Heart right ventricle (tissue), 16 donors: ENCODE results near the gene NFAT5. TPM values are rescaled to one million over a fixed set of nuclear protein-coding genes. Genes with fewer than 3 reads are reported as not detected.

Experiments
- ATAC-seq, 8 donors: fragments of 200-7000 bp; cut with Tn5 transposase; one replicate each; pipeline ENCODE4 v1.9.1; 2020; ENCODE audit warnings: mild to moderate bottlenecking in 8 of 8, moderate library complexity in 8 of 8, moderate number of reproducible peaks in 1 of 8
- DNase-seq, 2 donors: peaks; one replicate each; pipeline ENCODE4 v3.0.0-alpha.2; 2020
- H3K27ac ChIP-seq, 10 donors: fragments of 200-600 bp; sonication (generic) in 2 of 10; one replicate each; pipeline versions ENCODE4 v1.5.0 to v1.8.0; 2020 to 2022; ENCODE audit warnings: mild to moderate bottlenecking in 3 of 10
- H3K27me3 ChIP-seq, 7 donors: fragments of 200-600 bp; one replicate each; pipeline ENCODE4 v1.8.0; 2021 to 2022; ENCODE audit warnings: mild to moderate bottlenecking in 2 of 7
- H3K36me3 ChIP-seq, 9 donors: fragments of 200-600 bp; sonication (generic) in 1 of 9; one replicate each; pipeline versions ENCODE4 v1.5.0 to v1.8.0; 2020 to 2022; ENCODE audit warnings: mild to moderate bottlenecking in 2 of 9
- H3K4me1 ChIP-seq, 9 donors: fragments of 200-600 bp; sonication (generic) in 1 of 9; one replicate each; pipeline versions ENCODE4 v1.5.0 to v1.8.0; 2020 to 2022; ENCODE audit warnings: mild to moderate bottlenecking in 4 of 9
- H3K4me3 ChIP-seq, 10 donors: fragments of 200-600 bp; sonication (generic) in 2 of 10; one replicate each; pipeline versions ENCODE4 v1.5.0 to v1.8.0; 2020 to 2022; ENCODE audit warnings: mild to moderate bottlenecking in 7 of 10, moderate library complexity in 2 of 10
- H3K9me3 ChIP-seq, 11 donors: fragments of 200-600 bp in 10 of 11; sonication (generic) in 2 of 11; one replicate each; pipeline versions ENCODE4 v1.5.0 to v1.8.0; 2013 to 2022; ENCODE audit warnings: mild to moderate bottlenecking in 2 of 11, control low read depth in 1 of 11, moderate library complexity in 1 of 11
- WGBS, 2 donors: extraction: QIAGEN DNeasy Blood & Tissue Kit; methylation state at CpG; one replicate each; pipeline ENCODE4 v1.1.7; 2013; ENCODE audit warnings: inconsistent platforms in 1 of 2; 5-methylcytosine and 5-hydroxymethylcytosine counted together
- intact Hi-C, 10 donors: fragments of 100-400 bp; cut with DNase I; formaldehyde crosslinking; loops; one replicate each; pipeline versions ENCODE4 v1.11.1 to v1.14.2; 2022
- polyA plus RNA-seq, 2 donors: library from polyadenylated mRNA; stranded (reverse); fragments of 200-250 nt; gene quantifications; one replicate each; pipeline ENCODE4 v1.2.3, GENCODE V29; 2013
- total RNA-seq, 10 donors: library from RNA; stranded (reverse); fragmentation: NEBNext Ultra II Directional in 3 of 10; extraction: Animal tissue kit (Norgen Biotek cat#: 25700) in 3 of 10; gene quantifications; one replicate each; pipeline versions ENCODE4 v1.2.1 to v1.2.4, GENCODE V29; 2021 to 2023
- TF ChIP-seq, protein P1 (sequence below), 9 donors: fragments of 200-600 bp; sonication (generic) in 2 of 9; IDR thresholded peaks; one replicate each; pipeline versions ENCODE4 v1.5.0 to v1.8.0; 2021 to 2022; ENCODE audit warnings: antibody characterized with exemption in 9 of 9, mild to moderate bottlenecking in 5 of 9, moderate library complexity in 1 of 9
- donor health status: Arrhythmogenic right ventricular cardiomyopathy.
- donor health status: ischemic (EF 13 %, LVEDD 7.1; RV severe dilation, severe dysfunction).
- donor health status: healthy with polysubstance abuse.
- donor health status: DM: no; HTN: yes; CAD: no.
- donor health status: DM: no; HTN: no; CAD: no.
- donor health status: ischemic (EF 25% LVEDD 6.9; RV normal size, moderate dysfunction).
- donor health status: ischemic (EF 25% LVEDD 5.7; RV mildly dilated, moderate dysfunction).
- donor health status: healthy.
- donor health status: DM: yes; HTN: yes; CAD: no.
- donor health status: Ischemic cardiomyopathy.
- donor health status: ischemic (EF 35%, LVEDD 5.7; RV mildly dilated, moderate dysfunction).
- donor health status: nonischemic (EF 11% LVEDD 7.7; RV severe dilation, severe dysfunction).
- donor health status: DM: yes; HTN: yes; CAD: no.
- donor health status: PGD.
- donor health status: ischemic (EF 29% LVEDD 5.4; RV normal size, mild dysfunction).
- donor health status: nonischemic (EF 23%, LVEDD 6.1; RV moderate dilation, normal function).

Gene NFAT5
- total and polyA plus RNA-seq, 12 donors: 1.7 to 23.7 (median 20.8) TPM

DNA sequence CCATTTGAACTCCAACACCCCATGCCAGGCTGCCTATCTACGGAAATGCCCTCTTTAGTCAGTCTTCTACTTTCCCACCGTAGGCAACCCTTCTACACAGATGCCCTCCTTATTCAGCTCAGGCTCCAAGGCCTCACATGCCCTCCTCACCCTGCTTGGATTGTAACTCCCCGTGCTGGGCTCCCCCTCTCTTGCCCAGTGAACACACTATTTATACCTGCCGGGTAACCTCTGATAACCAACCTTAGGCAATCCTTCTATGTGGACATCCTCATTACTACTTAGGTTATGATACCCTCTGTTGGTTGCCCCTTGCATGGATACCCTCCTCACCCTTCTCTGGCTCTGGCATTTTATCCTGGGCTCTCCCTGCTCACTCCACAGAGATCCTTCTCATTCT, 50.3 kb downstream of the NFAT5 start:
- WGBS, 2 donors: 55 to 71% methylated on average over 4 of the region's 4 CpGs
- TF ChIP-seq, protein P1, sequence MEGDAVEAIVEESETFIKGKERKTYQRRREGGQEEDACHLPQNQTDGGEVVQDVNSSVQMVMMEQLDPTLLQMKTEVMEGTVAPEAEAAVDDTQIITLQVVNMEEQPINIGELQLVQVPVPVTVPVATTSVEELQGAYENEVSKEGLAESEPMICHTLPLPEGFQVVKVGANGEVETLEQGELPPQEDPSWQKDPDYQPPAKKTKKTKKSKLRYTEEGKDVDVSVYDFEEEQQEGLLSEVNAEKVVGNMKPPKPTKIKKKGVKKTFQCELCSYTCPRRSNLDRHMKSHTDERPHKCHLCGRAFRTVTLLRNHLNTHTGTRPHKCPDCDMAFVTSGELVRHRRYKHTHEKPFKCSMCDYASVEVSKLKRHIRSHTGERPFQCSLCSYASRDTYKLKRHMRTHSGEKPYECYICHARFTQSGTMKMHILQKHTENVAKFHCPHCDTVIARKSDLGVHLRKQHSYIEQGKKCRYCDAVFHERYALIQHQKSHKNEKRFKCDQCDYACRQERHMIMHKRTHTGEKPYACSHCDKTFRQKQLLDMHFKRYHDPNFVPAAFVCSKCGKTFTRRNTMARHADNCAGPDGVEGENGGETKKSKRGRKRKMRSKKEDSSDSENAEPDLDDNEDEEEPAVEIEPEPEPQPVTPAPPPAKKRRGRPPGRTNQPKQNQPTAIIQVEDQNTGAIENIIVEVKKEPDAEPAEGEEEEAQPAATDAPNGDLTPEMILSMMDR (IDR thresholded peaks at IDR 0.05): no peak
- Histone ChIP-seq H3K4me3 (no peak overlapping the region), H3K36me3 (peaks cover 0 to 8% (median 0%) of the 10 kb centered on the region in 9 donors), H3K9me3 (no peaks in the 10 kb centered on the region), H3K27me3 (no peaks in the 10 kb centered on the region), H3K4me1 (peaks cover 17 to 87% (median 67%) of the 10 kb centered on the region in 9 donors), H3K27ac (peak overlapping the region in 3 of 10 donors; percentile 18 to 26 (median 23))
- ATAC-seq (peak in 7 of 8 donors; percentile 25 to 74 (median 53)), DNase-seq (no peak)
- intact Hi-C loops: loop anchor here in 2 of 10 donors (5.0 kb wide), 2 partner anchors 49 to 219 kb away; partner anchors contain the start of gene NFAT5 (in 1 of the 2)

DNA sequence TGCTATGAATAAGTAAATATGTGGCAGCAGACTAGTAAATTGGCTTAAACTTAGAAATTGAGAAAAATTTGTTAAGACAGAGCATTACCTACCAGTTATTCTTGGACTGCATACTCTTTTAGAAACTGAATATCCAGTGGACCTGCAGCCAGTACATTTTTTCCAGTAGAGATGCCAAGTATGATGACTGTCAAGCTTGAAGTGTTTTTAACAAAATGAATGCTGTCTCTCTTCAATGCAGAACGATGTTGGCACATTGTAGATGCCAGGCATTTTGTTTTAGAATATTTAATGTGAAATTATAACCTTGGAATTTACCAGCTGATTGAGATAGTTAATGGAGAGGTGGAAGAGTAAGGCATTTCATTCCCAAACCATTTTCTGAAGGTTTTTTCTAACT, 52.5 kb downstream of the NFAT5 start:
- DNase-seq (peak in 1 of 2 donors; percentile 27), ATAC-seq (peak in 7 of 8 donors; percentile 55 to 81 (median 73))
- WGBS, 2 donors: 20 to 33% methylated on average over 1 of the region's 1 CpG
- Histone ChIP-seq H3K27me3 (no peaks in the 10 kb centered on the region), H3K27ac (peak overlapping the region in 8 of 10 donors; percentile 18 to 62 (median 54)), H3K4me1 (peaks cover 5 to 79% (median 58%) of the 10 kb centered on the region in 9 donors), H3K4me3 (no peak overlapping the region), H3K9me3 (no peaks in the 10 kb centered on the region), H3K36me3 (peaks cover 0 to 8% (median 0%) of the 10 kb centered on the region in 9 donors)
- intact Hi-C loops: loop anchor here in 2 of 10 donors (5.0 kb wide), 2 partner anchors 51 to 221 kb away; partner anchors contain the start of gene NFAT5 (in 1 of the 2)
- TF ChIP-seq, protein P1 (IDR thresholded peaks at IDR 0.05): no peak

DNA sequence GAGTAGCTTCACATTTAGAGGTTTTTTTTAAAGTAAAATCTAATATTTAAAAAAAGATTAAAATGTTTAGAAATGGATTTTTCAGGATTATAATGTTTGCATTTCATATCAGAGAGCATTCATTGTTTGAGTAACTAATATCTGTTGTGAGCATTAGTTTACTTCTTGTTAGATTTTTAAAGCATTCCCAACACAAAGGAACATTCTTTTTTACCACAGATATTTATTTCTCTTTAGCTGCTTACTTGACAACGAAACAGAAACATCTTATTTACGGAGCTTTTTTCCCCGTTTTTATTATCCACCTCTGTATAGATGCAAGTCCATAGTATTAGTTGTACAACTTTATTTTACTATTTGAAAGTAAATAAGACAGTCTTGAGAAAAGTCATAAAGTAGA, 53.0 kb downstream of the NFAT5 start:
- WGBS, 2 donors: 86 to 89% methylated on average over 3 of the region's 3 CpGs
- H3K9me3 ChIP-seq: no peaks in the 10 kb centered on the region
- H3K27ac ChIP-seq: peak overlapping the region in 8 of 10 donors; percentile 11 to 62 (median 54)
- ATAC-seq (no peak), DNase-seq (no peak)
- TF ChIP-seq, protein P1 (IDR thresholded peaks at IDR 0.05): no peak
- no peaks in the 10 kb centered on the region for H3K27me3 ChIP-seq
- intact Hi-C loops: loop anchor here in 2 of 10 donors (5.0 kb wide), 2 partner anchors 51 to 221 kb away; partner anchors contain the start of gene NFAT5 (in 1 of the 2)
- H3K36me3 ChIP-seq: peaks cover 0 to 11% (median 0%) of the 10 kb centered on the region in 9 donors
- peaks cover 4 to 75% (median 54%) of the 10 kb centered on the region in 9 donors for H3K4me1 ChIP-seq
- no peak overlapping the region for H3K4me3 ChIP-seq

DNA sequence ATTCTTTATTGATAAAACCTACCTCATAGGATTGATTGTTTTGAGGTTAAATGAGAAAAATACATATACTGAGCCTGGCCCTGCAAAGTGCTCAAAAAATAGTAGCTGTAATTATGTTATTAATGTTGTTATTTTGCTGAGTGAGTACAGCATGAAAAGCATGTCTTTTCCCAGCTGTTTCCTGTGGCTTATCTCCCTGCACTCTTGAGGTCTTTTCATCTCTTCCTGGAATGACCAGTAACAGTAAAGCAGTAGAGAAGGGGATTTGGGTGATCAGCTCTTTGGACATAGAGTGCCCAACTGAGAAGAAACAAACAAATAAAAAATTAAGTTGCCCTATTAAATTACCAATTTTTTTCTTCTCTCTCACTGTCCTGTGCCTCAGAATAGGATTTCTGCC, 53.7 kb downstream of the NFAT5 start:
- ATAC-seq (no peak), DNase-seq (no peak)
- TF ChIP-seq, protein P1 (IDR thresholded peaks at IDR 0.05): no peak
- intact Hi-C loops: loop anchor here in 2 of 10 donors (5.0 kb wide), 2 partner anchors 52 to 222 kb away; partner anchors contain the start of gene NFAT5 (in 1 of the 2)
- Histone ChIP-seq H3K4me3 (no peak overlapping the region), H3K27me3 (no peaks in the 10 kb centered on the region), H3K4me1 (peaks cover 4 to 67% (median 49%) of the 10 kb centered on the region in 9 donors), H3K36me3 (peaks cover 0 to 19% (median 0%) of the 10 kb centered on the region in 9 donors), H3K27ac (peak overlapping the region in 6 of 10 donors; percentile 11 to 58 (median 52)), H3K9me3 (no peaks in the 10 kb centered on the region)
